IMR-90 (cell line): ENCODE results near the gene MCM3AP.

Experiments used
- BHLHE40 ChIP-seq: fragments of 150-350 bp; IDR thresholded peaks from 2 replicates; pipeline ENCODE4 v1.6.1; 2016; ENCODE audit warnings: mild to moderate bottlenecking, low read depth, low read length
- CEBPB ChIP-seq: IDR thresholded peaks from 2 replicates; pipeline ENCODE4 v1.6.1; 2012; ENCODE audit warnings: low read depth, low read length, improper control_type of control experiment
- CHD1 ChIP-seq: IDR thresholded peaks from 2 replicates; pipeline ENCODE4 v1.6.1; 2012; ENCODE audit warnings: low read depth, low read length, improper control_type of control experiment
- CTCF ChIP-seq: conservative IDR thresholded peaks from 2 replicates; pipeline ENCODE4 v1.5.1; 2012; ENCODE audit warnings: mild to moderate bottlenecking, low read depth, low read length, improper control_type of control experiment
- ELK1 ChIP-seq: fragments of 150-350 bp; IDR thresholded peaks from 2 replicates; pipeline ENCODE4 v1.6.1; 2016; ENCODE audit warnings: low read depth, mild to moderate bottlenecking, low read length, moderate library complexity, borderline replicate concordance
- MAFK ChIP-seq: IDR thresholded peaks from 2 replicates; pipeline ENCODE4 v1.6.1; 2012; ENCODE audit warnings: low read depth, low read length, improper control_type of control experiment
- MAZ ChIP-seq: IDR thresholded peaks from 2 replicates; pipeline ENCODE4 v1.6.1; 2012; ENCODE audit warnings: low read depth, mild to moderate bottlenecking, low read length, improper control_type of control experiment, moderate library complexity, borderline replicate concordance
- MXI1 ChIP-seq: IDR thresholded peaks from 2 replicates; pipeline ENCODE4 v1.6.1; 2012; ENCODE audit warnings: low read depth, mild to moderate bottlenecking, low read length, moderate library complexity, borderline replicate concordance
- POLR2A ChIP-seq: IDR thresholded peaks from 2 replicates; pipeline ENCODE4 v1.6.1; 2012; ENCODE audit warnings: mild to moderate bottlenecking, low read depth, low read length
- RAD21 ChIP-seq: IDR thresholded peaks from 2 replicates; pipeline ENCODE4 v1.6.1; 2012; ENCODE audit warnings: low read length, improper control_type of control experiment
- RCOR1 ChIP-seq: IDR thresholded peaks from 2 replicates; pipeline ENCODE4 v1.6.1; 2012; ENCODE audit warnings: mild to moderate bottlenecking, low read length, improper control_type of control experiment; ENCODE audit not compliant: insufficient replicate concordance
- RFX5 ChIP-seq: IDR thresholded peaks from 2 replicates; pipeline ENCODE4 v1.8.0; 2012; ENCODE audit warnings: low read depth, mild to moderate bottlenecking, low read length, moderate library complexity
- SMC3 ChIP-seq: fragments of 150-350 bp; IDR thresholded peaks from 2 replicates; pipeline ENCODE4 v1.6.1; 2016; ENCODE audit warnings: low read depth, mild to moderate bottlenecking, antibody characterized with exemption, low read length, moderate library complexity
- USF2 ChIP-seq: fragments of 150-350 bp; IDR thresholded peaks from 2 replicates; pipeline ENCODE4 v1.6.1; 2017; ENCODE audit warnings: mild to moderate bottlenecking, antibody characterized with exemption, low read length, low read depth

GRCh38 chr21:46208761-46209721 lies 76.4 kb downstream of the MCM3AP start:
- no peak for TF ChIP-seq CTCF
- TF ChIP-seq POLR2A = no peak
- no peak for TF ChIP-seq USF2
- no peak for TF ChIP-seq ELK1
- no peak for TF ChIP-seq BHLHE40
- TF ChIP-seq MXI1 = no peak
- TF ChIP-seq RAD21 = no peak
- no peak for TF ChIP-seq RCOR1
- TF ChIP-seq SMC3 = no peak
- TF ChIP-seq CEBPB = no peak
- no peak for TF ChIP-seq RFX5
- TF ChIP-seq MAZ = no peak
- TF ChIP-seq MAFK = no peak
- no peak for TF ChIP-seq CHD1
